AML-193 (cell line): Measurements from ENCODE around the gene TMEM198.
A peak's percentile ranks its signal among the peaks of the same experiment; 100 is the strongest.

ENCODE experiments used
- DNase-seq, 2 experiments: peaks; one replicate each; lab custom pipeline; 2025; lab: John Stamatoyannopoulos, UW

The TMEM198 gene

DNA sequence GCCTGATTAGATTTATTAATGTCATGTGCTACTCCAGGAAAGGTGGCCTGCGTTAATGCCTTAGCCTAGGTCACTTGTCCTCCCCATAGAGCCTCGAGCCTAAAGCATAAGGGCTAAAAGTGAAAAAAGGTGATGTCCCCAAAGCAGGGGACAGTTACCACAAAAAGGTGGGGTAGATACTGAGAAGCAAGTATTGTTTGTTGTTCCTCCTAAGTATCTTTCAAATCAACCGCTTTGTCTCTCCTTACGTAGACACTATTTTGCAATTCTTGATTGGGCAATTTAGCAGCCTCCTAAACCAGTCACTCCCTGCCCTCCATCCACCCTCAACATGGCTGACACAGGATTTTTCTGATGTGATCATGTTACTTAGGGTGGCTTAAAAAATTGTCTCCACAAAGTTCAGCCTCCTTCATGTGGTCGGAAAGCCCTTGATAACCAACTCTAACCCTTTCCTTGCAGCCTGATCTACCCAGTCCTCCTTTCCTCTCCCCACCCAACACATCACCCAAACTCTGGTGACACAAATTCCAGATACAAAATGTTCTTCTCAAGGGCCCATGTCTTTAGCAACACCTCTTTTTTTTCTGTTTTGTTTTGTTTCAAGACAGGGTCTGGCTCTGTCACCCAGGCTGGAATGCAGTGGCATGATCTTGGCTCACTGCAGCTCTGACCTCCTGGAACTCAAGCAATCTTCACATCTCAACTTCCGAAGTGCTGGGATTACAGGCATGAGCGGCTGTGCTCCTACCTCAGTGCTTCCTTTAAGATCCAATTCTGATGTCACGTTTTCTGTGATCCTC lies 35.2 kb downstream of the TMEM198 start:
- DNase-seq = peak; percentile 55 to 60

DNA sequence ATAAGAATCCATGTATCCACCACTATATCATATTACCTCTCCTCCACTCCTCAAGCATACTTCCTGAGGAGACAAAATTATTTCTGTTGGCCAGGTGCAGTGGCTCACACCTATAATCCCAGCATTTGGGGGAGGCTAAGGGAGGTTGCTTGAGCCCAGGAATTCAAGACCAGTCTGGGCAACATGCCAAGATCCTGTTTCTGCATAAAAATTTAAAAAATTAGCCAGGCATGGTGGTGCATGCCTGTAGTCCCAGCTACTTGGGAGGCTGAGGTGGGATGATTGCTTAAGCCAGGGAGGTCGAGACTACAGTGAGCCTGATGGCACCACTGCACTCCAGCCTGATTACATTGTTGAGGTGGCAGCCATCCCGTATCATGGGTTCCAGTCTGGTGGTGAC lies 37.5 kb downstream of the TMEM198 start:
- no peak for DNase-seq

DNA sequence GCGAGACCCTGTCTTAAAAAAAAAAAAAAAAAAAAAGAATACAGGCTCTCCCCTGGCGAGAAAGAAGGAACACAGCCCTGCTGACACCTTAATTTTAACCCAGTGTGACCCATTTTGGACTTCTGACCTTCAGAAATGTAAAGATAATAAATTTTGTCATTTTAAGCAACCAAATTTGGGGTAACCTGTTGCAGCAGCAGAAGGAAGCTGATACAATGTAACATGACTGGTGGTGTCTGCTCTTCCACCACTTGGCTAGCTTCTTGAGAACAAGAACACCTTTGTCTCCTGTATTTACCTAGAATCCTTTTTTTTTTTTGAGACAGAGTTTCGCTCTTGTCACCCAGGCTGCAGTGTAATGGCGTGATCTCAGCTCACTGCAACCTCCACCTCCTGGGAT lies 47.3 kb downstream of the TMEM198 start:
- DNase-seq = no peak

DNA sequence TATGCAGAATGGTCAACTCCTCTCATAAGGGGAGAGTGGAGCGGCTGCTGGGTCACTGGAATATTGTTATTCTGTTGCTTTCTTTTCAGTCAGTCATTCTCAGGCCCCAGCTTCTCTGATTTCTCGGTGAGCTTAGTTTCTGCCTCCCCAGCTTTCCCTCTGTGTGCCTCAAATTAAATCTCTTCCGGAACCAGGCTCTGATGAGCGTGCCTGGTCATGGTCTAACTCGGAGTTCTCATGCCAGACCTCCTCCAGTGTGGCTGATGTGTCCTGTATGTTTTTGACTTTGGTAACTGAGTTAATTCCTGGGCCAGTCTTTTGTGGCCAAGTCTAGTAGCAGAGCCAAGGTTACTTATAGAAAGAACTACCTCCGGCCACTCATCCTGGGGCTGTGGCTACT lies 48.9 kb downstream of the TMEM198 start:
- DNase-seq = no peak

DNA sequence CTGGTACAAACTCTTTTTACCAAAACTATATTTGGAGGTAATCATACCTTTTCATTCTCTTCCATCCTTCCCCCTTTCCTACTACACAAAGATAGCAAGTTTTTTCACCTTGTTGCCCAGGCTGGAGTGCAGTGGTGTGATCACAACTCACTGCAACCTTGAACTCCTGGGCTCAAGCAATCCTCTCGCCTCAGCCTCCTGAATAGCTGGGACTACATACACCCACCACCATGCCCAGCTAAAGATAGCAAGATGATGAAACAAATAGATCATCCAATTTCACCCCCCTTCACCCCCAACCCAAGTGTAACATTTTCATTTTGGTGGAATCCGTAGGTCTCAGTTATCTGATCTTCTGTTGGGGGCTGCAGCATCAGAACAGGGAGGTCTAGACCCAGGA lies 49.3 kb downstream of the TMEM198 start:
- no peak for DNase-seq

DNA sequence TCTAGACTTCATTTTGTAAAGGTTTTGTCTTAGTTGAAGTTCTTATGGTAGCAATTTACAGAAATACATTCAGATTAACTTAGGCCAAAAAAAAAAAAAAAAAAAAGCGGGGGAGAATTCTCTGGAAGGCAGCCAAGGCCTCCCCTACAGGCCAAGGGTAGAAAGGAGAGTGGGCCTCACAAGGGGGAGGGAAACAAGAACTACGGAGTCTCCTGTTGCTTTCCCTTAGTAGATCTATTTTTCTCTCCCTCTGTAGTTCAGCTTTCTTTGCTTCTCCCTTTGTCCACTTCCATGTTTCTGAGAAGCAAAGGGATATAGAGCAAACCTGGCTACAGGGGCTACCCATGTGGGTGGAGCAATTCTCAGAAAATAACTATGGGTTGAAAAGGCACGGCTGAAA lies 51.4 kb downstream of the TMEM198 start:
- no peak for DNase-seq

DNA sequence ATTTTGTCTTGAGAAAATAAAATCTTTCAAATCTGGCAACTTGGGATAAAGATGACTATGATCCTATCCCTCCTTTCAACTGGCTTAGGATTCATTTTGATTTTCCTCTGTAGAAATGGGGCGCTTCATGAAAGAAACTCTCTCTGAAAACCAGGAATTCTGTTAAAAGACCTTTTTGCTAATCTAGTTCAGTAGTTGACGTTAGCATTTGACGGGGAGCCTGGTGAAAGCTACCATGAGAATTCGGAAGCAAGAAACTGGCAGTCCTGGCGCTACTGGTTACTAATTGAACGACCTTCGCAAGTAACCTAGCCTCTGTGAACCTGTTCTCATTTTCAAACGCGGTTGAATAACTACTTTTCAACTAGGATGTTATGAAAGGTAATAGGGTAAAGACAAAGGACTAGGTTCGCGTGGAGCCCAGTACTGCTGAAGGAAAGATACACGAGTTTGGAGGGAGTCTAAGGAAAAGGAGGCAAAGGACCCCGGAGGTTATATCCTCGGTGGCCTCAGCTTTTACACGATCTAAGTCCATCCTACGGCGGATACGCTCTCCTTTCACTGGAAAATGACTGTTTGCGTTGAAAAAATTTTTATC lies 53.2 kb downstream of the TMEM198 start:
- DNase-seq = peak; percentile 35 to 39

DNA sequence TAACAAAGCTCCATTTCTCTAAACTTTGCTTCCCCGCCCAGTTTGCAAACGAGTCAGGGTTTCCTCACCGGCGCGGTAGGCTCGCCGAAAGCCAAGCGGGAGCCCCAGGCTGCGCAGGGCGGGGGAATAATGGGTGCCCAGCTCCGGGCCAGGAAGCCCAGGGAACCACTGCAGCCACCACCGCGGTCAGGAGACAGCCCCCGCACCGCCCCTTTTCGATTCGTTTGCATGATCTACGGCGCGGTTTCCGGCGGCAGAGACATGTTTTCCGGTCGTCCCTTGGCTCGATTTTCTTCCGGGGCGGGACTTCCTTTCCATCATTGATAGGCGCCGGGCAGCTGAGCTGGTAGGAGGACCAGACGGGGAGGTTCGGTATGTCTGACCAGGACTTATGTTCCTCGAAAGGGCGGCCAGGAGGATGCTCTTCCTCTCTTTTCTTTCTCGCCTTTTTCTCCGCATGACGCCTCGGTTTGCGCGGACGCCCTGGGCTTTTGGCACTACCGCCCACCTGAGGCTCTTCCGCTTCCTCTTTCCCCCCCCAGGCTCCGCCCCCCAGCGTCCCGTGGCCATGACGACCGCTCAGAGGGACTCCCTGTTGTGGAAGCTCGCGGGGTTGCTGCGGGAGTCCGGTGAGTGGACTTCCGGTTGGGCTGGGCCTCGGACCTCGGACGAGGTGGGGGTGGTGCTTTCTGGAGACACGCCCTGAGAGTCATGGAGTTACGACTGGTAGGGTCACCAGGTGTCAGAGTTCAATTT lies 53.9 kb downstream of the TMEM198 start, which contains the start of gene STK11IP:
TSS of gene STK11IP (plus strand) at position 306 of the 756 bp plus-strand sequence. CDS start at position 569, 263 bp downstream.
- peak; percentile 89 to 94 for DNase-seq

DNA sequence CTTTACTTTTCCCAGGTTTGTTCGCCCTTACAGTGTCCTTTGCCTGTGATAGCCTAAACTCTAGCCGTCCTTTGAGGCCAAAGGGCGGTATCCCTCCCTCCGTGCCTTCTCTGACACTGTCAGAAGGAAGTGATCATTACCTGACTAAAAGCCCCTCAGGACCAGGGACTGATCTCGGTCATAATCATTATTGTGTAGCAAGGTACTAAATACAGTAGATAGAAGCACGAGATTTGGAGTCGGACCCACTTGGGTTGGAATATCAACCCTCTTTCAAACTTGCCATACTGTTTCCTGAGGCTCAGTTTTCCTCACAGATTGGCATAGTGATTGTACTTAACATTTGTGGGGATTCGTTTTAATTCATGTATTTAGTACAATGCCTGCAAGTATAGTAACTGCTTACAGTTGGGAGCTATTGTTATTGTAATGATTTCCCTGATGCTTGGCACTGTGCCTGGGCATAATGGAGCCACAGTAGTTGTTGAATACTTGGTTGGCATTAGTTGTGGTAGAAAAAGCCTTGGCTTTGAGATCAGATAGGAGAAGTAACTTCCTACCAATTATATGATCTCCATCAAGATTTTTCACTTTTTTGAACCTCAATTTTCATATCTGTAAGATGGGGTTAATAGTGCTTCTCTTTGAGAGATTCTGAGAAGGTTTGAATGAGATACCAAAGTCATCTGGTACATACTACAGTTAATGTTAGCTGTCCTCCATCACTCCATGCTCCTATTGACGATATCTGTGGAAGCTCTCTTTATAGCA lies 54.7 kb downstream of the TMEM198 start:
- no peak for DNase-seq
